Astrocyte (in vitro differentiated cells and primary cell): ENCODE data around the gene MOCS2.

ENCODE experiments used
- EZH2 ChIP-seq: IDR thresholded peaks from 2 replicates; pipeline ENCODE4 v1.6.1; 2012; ENCODE audit warnings: mild to moderate bottlenecking, low read length, inconsistent platforms; ENCODE audit not compliant: insufficient read depth
- TF ChIP-seq, protein P1 (sequence below): IDR thresholded peaks from 2 replicates; pipeline ENCODE4 v1.5.1; 2011; ENCODE audit warnings: low read depth, mild to moderate bottlenecking, inconsistent platforms, low read length, moderate library complexity; ENCODE audit not compliant: insufficient read depth

DNA sequence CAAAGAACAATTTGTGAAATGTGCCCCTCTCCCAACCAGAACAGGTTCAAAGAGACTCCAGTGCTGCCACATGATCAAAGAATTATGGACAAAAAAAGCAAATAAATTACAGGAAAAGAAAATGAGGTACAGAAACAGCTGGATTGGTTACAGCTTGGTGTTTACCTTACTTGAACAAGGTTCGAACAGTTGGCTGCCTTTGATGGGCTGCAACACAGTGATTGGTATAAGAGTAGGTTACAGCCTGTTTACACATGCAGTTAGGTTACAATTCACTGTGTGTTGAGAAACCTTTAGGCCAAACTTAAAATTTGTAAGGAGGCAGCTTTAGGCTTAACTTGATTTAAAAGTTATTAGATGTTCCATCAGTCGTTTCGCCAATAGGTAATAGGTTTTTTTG is 3.4 kb upstream of the MOCS2 start:
- TF ChIP-seq, protein P1, sequence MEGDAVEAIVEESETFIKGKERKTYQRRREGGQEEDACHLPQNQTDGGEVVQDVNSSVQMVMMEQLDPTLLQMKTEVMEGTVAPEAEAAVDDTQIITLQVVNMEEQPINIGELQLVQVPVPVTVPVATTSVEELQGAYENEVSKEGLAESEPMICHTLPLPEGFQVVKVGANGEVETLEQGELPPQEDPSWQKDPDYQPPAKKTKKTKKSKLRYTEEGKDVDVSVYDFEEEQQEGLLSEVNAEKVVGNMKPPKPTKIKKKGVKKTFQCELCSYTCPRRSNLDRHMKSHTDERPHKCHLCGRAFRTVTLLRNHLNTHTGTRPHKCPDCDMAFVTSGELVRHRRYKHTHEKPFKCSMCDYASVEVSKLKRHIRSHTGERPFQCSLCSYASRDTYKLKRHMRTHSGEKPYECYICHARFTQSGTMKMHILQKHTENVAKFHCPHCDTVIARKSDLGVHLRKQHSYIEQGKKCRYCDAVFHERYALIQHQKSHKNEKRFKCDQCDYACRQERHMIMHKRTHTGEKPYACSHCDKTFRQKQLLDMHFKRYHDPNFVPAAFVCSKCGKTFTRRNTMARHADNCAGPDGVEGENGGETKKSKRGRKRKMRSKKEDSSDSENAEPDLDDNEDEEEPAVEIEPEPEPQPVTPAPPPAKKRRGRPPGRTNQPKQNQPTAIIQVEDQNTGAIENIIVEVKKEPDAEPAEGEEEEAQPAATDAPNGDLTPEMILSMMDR, result no peak
- TF ChIP-seq EZH2, result no peak
